ENCODE data around the gene ANO1. TPM values are rescaled to one million over a fixed set of nuclear protein-coding genes. Genes with fewer than 3 reads are reported as not detected.

ANO1 gene
- total RNA-seq, 3 donors from 2014 or later (not counting 1 experiment from before 2014, with no cell fraction given) = not detected

DNA sequence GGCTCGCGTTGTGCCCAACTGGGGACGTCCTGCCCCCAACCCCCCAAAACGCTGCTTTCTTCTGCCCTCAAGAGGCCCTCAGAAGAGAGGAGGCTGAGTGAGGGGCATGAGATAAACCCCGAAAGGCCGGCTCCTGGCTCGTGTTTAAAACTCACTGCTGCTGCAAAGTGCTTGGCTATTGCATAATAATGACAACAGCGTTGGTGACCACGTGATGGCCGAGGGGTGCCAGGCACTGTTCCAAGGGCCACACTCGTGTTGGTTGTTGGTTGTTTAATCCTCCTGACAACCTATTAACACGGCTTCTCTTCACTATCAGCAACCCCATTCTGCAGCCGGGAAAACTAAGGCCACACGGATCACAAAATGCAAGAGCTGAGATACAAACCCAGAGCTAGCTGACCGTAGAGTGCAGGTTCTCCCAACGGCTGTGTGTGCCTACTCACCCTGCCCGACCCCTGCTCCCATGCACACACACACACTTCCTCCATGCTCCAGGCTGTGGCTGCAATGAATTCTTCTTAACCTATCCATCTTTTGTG lies 51.0 kb downstream of the ANO1 start:
- WGBS (ENCODE audit: insufficient coverage) = 85% methylated on average over 17 of the region's 17 CpGs
- no peaks in the 10 kb centered on the region for H3K4me1 ChIP-seq (ENCODE audit: control insufficient read depth, insufficient read depth, low read length)
- intact Hi-C loops (cut with micrococcal nuclease) = no loop called here
- TF ChIP-seq, protein P1, sequence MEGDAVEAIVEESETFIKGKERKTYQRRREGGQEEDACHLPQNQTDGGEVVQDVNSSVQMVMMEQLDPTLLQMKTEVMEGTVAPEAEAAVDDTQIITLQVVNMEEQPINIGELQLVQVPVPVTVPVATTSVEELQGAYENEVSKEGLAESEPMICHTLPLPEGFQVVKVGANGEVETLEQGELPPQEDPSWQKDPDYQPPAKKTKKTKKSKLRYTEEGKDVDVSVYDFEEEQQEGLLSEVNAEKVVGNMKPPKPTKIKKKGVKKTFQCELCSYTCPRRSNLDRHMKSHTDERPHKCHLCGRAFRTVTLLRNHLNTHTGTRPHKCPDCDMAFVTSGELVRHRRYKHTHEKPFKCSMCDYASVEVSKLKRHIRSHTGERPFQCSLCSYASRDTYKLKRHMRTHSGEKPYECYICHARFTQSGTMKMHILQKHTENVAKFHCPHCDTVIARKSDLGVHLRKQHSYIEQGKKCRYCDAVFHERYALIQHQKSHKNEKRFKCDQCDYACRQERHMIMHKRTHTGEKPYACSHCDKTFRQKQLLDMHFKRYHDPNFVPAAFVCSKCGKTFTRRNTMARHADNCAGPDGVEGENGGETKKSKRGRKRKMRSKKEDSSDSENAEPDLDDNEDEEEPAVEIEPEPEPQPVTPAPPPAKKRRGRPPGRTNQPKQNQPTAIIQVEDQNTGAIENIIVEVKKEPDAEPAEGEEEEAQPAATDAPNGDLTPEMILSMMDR (IDR thresholded peaks at IDR 0.05) = no peak
- no peaks in the 10 kb centered on the region for H3K36me3 ChIP-seq (ENCODE audit: control insufficient read depth, insufficient read depth, low read length)
- no peak for DNase-seq
- no peaks in the 10 kb centered on the region for H3K27me3 ChIP-seq (ENCODE audit: control insufficient read depth, insufficient read depth, low read length)
- H3K9me3 Mint-ChIP-seq = no peaks in the 10 kb centered on the region
- no peak overlapping the region for H3K4me3 Mint-ChIP-seq
- H3K36me3 Mint-ChIP-seq = no peaks in the 10 kb centered on the region
- no peak overlapping the region for H3K4me3 ChIP-seq (ENCODE audit: low read length)
- no peak overlapping the region for H3K27ac Mint-ChIP-seq
- no peaks in the 10 kb centered on the region for H3K4me1 Mint-ChIP-seq
- no peak overlapping the region for H3K27ac ChIP-seq (ENCODE audit: low read length)
- no peaks in the 10 kb centered on the region for H3K9me3 ChIP-seq (ENCODE audit: control insufficient read depth, insufficient read depth, low read length)
- no peak for ATAC-seq
- no peaks in the 10 kb centered on the region for H3K27me3 Mint-ChIP-seq (ENCODE audit: low read depth in 2 of 2)

DNA sequence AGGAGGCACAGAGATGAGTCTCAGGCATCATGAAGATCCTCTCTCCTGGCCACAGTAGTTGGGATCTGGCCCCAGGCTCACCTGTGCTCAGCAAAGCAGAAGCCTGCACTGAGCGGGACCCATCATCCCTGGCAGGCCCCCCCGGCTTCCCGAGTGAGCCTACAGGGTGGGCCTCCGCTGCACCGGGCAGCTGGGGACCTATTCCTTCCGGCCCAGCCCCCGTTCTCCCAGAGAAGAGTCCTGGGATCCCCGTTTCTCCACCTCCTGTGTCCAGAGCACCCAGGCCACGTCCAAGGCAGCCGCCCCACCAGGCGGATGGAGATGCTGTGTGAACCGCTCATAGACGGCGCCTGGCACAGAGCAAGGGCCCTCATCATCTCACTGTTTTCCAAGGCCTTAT lies 52.5 kb downstream of the ANO1 start:
- no peaks in the 10 kb centered on the region for H3K27me3 ChIP-seq (ENCODE audit: control insufficient read depth, insufficient read depth, low read length)
- no peaks in the 10 kb centered on the region for H3K9me3 ChIP-seq (ENCODE audit: control insufficient read depth, insufficient read depth, low read length)
- DNase-seq = no peak
- Mint-ChIP-seq H3K4me1 (no peaks in the 10 kb centered on the region), H3K27me3 (ENCODE audit: low read depth in 2 of 2) (no peaks in the 10 kb centered on the region), H3K4me3 (no peak overlapping the region), H3K36me3 (no peaks in the 10 kb centered on the region), H3K27ac (no peak overlapping the region), H3K9me3 (no peaks in the 10 kb centered on the region)
- no peaks in the 10 kb centered on the region for H3K36me3 ChIP-seq (ENCODE audit: control insufficient read depth, insufficient read depth, low read length)
- no peak overlapping the region for H3K27ac ChIP-seq (ENCODE audit: low read length)
- TF ChIP-seq, protein P1 (IDR thresholded peaks at IDR 0.05) = no peak
- no peak overlapping the region for H3K4me3 ChIP-seq (ENCODE audit: low read length)
- intact Hi-C loops (cut with micrococcal nuclease) = no loop called here
- no peak for ATAC-seq
- 92% methylated on average over 14 of the region's 14 CpGs for WGBS (ENCODE audit: insufficient coverage)
- no peaks in the 10 kb centered on the region for H3K4me1 ChIP-seq (ENCODE audit: control insufficient read depth, insufficient read depth, low read length)

- Histone ChIP-seq H3K4me3 (ENCODE audit: low read length) (no peak overlapping the region), H3K36me3 (ENCODE audit: control insufficient read depth, insufficient read depth, low read length) (no peaks in the 10 kb centered on the region), H3K27me3 (ENCODE audit: control insufficient read depth, insufficient read depth, low read length) (no peaks in the 10 kb centered on the region), H3K9me3 (ENCODE audit: control insufficient read depth, insufficient read depth, low read length) (no peaks in the 10 kb centered on the region), H3K4me1 (ENCODE audit: control insufficient read depth, insufficient read depth, low read length) (no peaks in the 10 kb centered on the region), H3K27ac (ENCODE audit: low read length) (no peak overlapping the region)
- intact Hi-C loops (cut with micrococcal nuclease) = no loop called here
- 88% methylated on average over 19 of the region's 19 CpGs for WGBS (ENCODE audit: insufficient coverage)
- Mint-ChIP-seq H3K9me3 (no peaks in the 10 kb centered on the region), H3K4me3 (no peak overlapping the region), H3K27ac (no peak overlapping the region), H3K36me3 (no peaks in the 10 kb centered on the region), H3K4me1 (no peaks in the 10 kb centered on the region), H3K27me3 (ENCODE audit: low read depth in 2 of 2) (no peaks in the 10 kb centered on the region)
- no peak for ATAC-seq
- DNase-seq = no peak
- TF ChIP-seq, protein P1 (IDR thresholded peaks at IDR 0.05) = no peak
Measured at GRCh38 chr11:70131606-70132190, 53.6 kb downstream of the ANO1 start.

- Histone ChIP-seq H3K4me1 (ENCODE audit: control insufficient read depth, insufficient read depth, low read length) (no peaks in the 10 kb centered on the region), H3K4me3 (ENCODE audit: low read length) (no peak overlapping the region), H3K9me3 (ENCODE audit: control insufficient read depth, insufficient read depth, low read length) (no peaks in the 10 kb centered on the region), H3K27ac (ENCODE audit: low read length) (no peak overlapping the region), H3K27me3 (ENCODE audit: control insufficient read depth, insufficient read depth, low read length) (no peaks in the 10 kb centered on the region), H3K36me3 (ENCODE audit: control insufficient read depth, insufficient read depth, low read length) (no peaks in the 10 kb centered on the region)
- H3K4me3 Mint-ChIP-seq = no peak overlapping the region
- no peak overlapping the region for H3K27ac Mint-ChIP-seq
- DNase-seq = no peak
- H3K36me3 Mint-ChIP-seq = no peaks in the 10 kb centered on the region
- TF ChIP-seq, protein P1 (IDR thresholded peaks at IDR 0.05) = no peak
- 80% methylated on average over 4 of the region's 6 CpGs for WGBS (ENCODE audit: insufficient coverage)
- H3K9me3 Mint-ChIP-seq = no peaks in the 10 kb centered on the region
- no peaks in the 10 kb centered on the region for H3K4me1 Mint-ChIP-seq
- ATAC-seq = no peak
- H3K27me3 Mint-ChIP-seq (ENCODE audit: low read depth in 2 of 2) = no peaks in the 10 kb centered on the region
- intact Hi-C loops (cut with micrococcal nuclease) = no loop called here
Measured at GRCh38 chr11:70132641-70133040, 54.5 kb downstream of the ANO1 start.
